ENCODE measurements around the gene MIS12. TPM values are rescaled to one million over a fixed set of nuclear protein-coding genes. Genes with fewer than 3 reads are reported as not detected.

Gene MIS12, protein sequence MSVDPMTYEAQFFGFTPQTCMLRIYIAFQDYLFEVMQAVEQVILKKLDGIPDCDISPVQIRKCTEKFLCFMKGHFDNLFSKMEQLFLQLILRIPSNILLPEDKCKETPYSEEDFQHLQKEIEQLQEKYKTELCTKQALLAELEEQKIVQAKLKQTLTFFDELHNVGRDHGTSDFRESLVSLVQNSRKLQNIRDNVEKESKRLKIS
- total RNA-seq (2014; rRNA removed; shearing (Covaris generic); ENCODE audit: low replicate concordance): 11.3 and 22.5 TPM in 2 replicates

DNA sequence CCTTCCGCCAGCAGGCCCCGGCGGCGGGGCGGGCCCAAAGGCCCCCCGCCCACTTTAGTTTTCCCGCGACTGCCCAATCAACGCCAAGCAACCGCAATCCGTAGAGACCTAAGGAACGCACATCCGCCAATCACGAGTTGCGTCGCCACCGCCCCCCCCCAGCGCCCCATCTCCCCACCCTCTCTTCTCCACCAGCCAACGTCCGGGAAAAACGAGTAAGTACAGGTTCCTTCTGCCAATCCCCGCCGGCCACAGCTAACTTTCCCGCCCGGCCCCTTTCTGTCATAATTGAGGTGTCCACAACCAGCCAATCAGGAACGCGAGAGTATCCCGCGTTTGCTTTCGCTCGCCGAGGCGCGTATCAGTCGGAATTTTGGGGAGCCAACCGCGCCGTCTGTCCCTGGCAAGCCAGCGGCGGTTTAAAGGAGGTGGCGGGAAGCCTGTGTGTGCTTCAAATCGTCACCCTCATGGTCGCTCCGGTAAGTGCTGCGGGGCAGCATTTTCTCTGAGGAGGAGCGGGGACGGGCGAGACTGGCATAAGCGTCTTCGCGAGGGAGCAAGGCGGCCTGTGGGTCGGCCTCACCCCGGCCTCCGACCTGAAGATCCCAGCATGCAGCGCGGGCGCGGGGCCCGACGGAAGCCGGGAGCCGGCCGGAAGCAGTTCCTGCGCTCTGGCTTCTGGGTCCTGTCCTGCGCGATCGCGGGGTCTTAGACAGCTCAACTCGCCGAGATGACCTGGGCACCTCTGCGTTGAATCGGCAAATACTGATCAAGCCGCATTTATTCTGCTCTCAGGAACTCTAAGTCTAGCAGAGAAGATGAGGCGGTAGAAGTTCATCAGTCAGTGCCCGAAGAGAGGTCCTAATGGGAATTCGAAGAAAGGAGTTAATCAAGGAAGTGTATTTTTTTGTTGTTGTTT lies at the start of gene MIS12:
Gene MIS12, plus strand, starts transcription at position 361 of the 919 bp plus-strand sequence. CDS start 2,297 bp downstream, outside the sequence.
- no peaks in the 10 kb centered on the region for H4K20me1 ChIP-seq (ENCODE audit: insufficient read depth, low read depth, low read length)
- H3K9ac ChIP-seq (ENCODE audit: low read length): peak within 1 kb of the TSS; percentile 95
- H3K4me3 ChIP-seq (ENCODE audit: low read length): peak within 1 kb of the TSS; percentile 96
- no peaks in the 10 kb centered on the region for H3K27me3 ChIP-seq (ENCODE audit: low read length)
- no peaks in the 10 kb centered on the region for H3K9me2 ChIP-seq (replicated peaks; ENCODE audit: insufficient read depth, low read length)
- peaks cover 23% of the 10 kb centered on the region for H3K4me1 ChIP-seq (ENCODE audit: low read length)
- H3K79me2 ChIP-seq (ENCODE audit: low read length): peaks cover 64% of the 10 kb centered on the region
- peaks cover 5% of the 10 kb centered on the region for H3K9me3 ChIP-seq (ENCODE audit: low read length)
- peak within 1 kb of the TSS; percentile 84 for H3K4me2 ChIP-seq (ENCODE audit: low read depth, low read length, poor library complexity, severe bottlenecking)
- H3K36me3 ChIP-seq (ENCODE audit: insufficient read depth, low read length): peaks cover 57% of the 10 kb centered on the region
- H2AFZ ChIP-seq (ENCODE audit: low read length): peak within 1 kb of the TSS; percentile 81
- peak; percentile 99 for DNase-seq
- peak within 1 kb of the TSS; percentile 88 for H3K27ac ChIP-seq (ENCODE audit: low read length)

DNA sequence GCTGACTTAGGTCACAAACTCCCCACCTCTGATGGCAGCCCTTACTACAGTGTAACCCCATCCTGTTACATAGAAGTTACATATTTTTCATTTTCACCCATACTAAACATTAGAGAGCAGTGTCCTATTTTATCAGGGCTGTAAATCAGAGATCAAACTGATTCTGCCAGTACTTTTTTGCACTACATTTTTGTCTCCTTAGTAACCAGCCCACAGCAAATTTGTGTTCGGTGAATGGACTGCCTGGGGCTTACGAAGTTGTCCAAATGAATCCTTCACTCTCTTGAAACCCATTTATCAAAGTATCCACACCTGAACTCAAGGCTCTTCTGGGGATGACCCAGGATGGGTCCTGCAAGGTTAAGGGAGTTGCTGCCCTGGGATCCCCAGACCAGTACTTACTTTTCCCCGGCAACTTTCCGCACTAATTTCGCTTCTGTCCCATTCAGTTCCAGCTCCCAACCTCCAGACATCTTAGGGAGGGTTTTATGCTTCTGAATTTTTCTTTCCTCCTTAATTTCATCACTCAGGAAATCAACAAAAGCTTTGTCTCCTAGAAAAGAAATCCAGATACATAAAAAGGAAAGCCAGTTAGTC lies 48.5 kb upstream of the MIS12 start:
- Histone ChIP-seq H3K4me2 (ENCODE audit: low read depth, low read length, poor library complexity, severe bottlenecking) (peak overlapping the region; percentile 93), H3K79me2 (ENCODE audit: low read length) (peaks cover 46% of the 10 kb centered on the region), H3K4me3 (ENCODE audit: low read length) (peak overlapping the region; percentile 82), H3K4me1 (ENCODE audit: low read length) (peaks cover 33% of the 10 kb centered on the region), H3K36me3 (ENCODE audit: insufficient read depth, low read length) (peaks cover 51% of the 10 kb centered on the region), H3K9ac (ENCODE audit: low read length) (peak overlapping the region; percentile 88), H3K27me3 (ENCODE audit: low read length) (no peaks in the 10 kb centered on the region), H4K20me1 (ENCODE audit: insufficient read depth, low read depth, low read length) (peaks cover 13% of the 10 kb centered on the region), H3K9me3 (ENCODE audit: low read length) (no peaks in the 10 kb centered on the region), H2AFZ (ENCODE audit: low read length) (no peak overlapping the region), H3K9me2 (replicated peaks; ENCODE audit: insufficient read depth, low read length) (no peaks in the 10 kb centered on the region), H3K27ac (ENCODE audit: low read length) (peak overlapping the region; percentile 67)
- DNase-seq: peak; percentile 41

DNA sequence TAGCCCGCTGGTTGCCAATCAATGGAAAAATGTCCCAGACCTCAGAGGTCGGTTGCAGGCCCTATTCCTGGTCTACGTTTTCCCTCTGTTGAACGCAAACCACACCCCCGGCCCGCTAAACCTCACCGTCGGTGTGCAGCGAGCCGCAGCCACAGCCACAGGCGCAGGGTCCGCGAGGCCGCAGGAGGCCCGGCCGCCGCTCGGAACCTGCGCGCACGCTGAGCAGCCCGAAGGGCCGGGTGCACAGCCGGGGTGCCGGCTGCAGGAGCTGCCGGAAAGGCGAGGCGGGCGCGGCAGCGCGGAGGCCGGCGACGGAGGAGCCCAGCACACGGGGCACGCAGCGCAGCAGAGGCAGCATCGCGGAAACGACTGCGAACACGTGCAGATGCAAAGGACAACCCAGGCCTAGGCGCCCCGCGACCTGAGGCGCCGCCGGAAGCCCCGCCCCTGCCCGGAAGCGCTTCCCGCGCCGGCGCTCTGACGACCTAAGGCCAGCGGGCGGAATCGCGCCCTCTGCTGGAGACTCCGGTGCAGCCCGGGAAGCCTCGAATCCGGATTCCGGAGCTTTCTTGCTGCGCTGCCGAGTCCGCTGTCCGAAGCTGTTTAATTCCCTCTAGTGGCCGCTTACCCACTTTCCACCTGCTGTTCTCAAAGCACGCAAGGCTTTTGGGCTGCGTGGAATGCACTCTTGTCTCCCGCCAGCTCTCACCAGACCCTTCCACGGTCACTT lies 47.5 kb upstream of the MIS12 start, which contains the start of gene C1QBP:
Gene C1QBP, minus strand, starts transcription at position 440 of the 730 bp plus-strand sequence. Its CDS starts 82 bp downstream, at position 358.
- peak; percentile 98 for DNase-seq
- no peaks in the 10 kb centered on the region for H3K9me2 ChIP-seq (replicated peaks; ENCODE audit: insufficient read depth, low read length)
- H3K79me2 ChIP-seq (ENCODE audit: low read length): peaks cover 53% of the 10 kb centered on the region

DNA sequence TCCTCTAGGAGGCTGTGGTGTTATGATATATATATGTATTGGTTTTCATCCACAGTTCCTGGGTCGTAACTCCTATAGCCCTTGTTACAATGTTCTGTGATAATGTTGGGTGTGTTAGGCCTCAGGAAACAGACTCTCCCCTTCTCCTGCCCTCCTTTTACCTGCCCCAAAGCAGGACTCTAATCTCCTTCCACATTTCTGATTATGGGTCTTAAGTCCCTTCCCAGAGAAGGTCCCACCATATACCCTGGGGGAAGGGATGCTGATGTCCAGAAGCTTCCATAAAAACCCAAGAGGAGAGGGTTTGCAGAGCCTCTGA lies 47.0 kb upstream of the MIS12 start:
- no peak for DNase-seq
- peaks cover 9% of the 10 kb centered on the region for H4K20me1 ChIP-seq (ENCODE audit: insufficient read depth, low read depth, low read length)
- H3K9me2 ChIP-seq (replicated peaks; ENCODE audit: insufficient read depth, low read length): no peaks in the 10 kb centered on the region
- H3K4me3 ChIP-seq (ENCODE audit: low read length): peak overlapping the region; percentile 82; the same call in 1 of the 2 replicates
- peak overlapping the region; percentile 58 for H3K27ac ChIP-seq (ENCODE audit: low read length)
- H3K79me2 ChIP-seq (ENCODE audit: low read length): peaks cover 56% of the 10 kb centered on the region
- H3K27me3 ChIP-seq (ENCODE audit: low read length): no peaks in the 10 kb centered on the region
- H3K9me3 ChIP-seq (ENCODE audit: low read length): no peaks in the 10 kb centered on the region
- H3K9ac ChIP-seq (ENCODE audit: low read length): peak overlapping the region; percentile 59
- H3K36me3 ChIP-seq (ENCODE audit: insufficient read depth, low read length): peaks cover 50% of the 10 kb centered on the region
- no peak overlapping the region for H2AFZ ChIP-seq (ENCODE audit: low read length)
- peak overlapping the region; percentile 68 for H3K4me2 ChIP-seq (ENCODE audit: low read depth, low read length, poor library complexity, severe bottlenecking)
- peaks cover 33% of the 10 kb centered on the region for H3K4me1 ChIP-seq (ENCODE audit: low read length)

More for the DNA sequence above, 47.5 kb upstream of the MIS12 start, which contains the start of gene C1QBP:
- Histone ChIP-seq H2AFZ (ENCODE audit: low read length) (no peak within 1 kb of the TSS), H3K27ac (ENCODE audit: low read length) (peak within 1 kb of the TSS; percentile 67), H3K27me3 (ENCODE audit: low read length) (no peaks in the 10 kb centered on the region), H3K9me3 (ENCODE audit: low read length) (no peaks in the 10 kb centered on the region), H3K36me3 (ENCODE audit: insufficient read depth, low read length) (peaks cover 49% of the 10 kb centered on the region), H3K9ac (ENCODE audit: low read length) (peak within 1 kb of the TSS; percentile 88), H3K4me1 (ENCODE audit: low read length) (peaks cover 33% of the 10 kb centered on the region), H4K20me1 (ENCODE audit: insufficient read depth, low read depth, low read length) (peaks cover 9% of the 10 kb centered on the region), H3K4me3 (ENCODE audit: low read length) (peak within 1 kb of the TSS; percentile 82), H3K4me2 (ENCODE audit: low read depth, low read length, poor library complexity, severe bottlenecking) (peak within 1 kb of the TSS; percentile 93)

DNA sequence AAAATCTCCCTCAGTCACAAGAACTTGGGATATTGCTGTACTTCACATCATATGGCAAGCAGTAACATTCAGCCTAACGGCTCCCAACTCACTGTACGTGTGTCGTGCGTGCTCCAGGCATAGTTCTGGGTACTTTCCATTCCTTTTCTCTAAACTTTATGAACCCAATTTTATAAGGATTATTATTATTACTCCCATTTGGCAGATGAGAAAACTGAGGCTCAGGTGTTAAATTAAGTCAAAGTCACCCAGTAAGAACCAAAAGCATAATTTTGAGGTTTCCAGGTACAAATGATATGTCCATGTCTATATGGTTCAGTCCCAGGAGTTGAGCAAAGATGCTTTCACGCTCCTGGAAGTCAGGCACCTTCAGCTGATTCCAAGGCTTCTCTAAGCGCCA lies 42.6 kb upstream of the MIS12 start:
- Histone ChIP-seq H3K4me2 (ENCODE audit: low read depth, low read length, poor library complexity, severe bottlenecking) (no peak overlapping the region), H3K27ac (ENCODE audit: low read length) (no peak overlapping the region), H3K79me2 (ENCODE audit: low read length) (peaks cover 32% of the 10 kb centered on the region), H2AFZ (ENCODE audit: low read length) (no peak overlapping the region), H3K36me3 (ENCODE audit: insufficient read depth, low read length) (peaks cover 31% of the 10 kb centered on the region; the same call in 1 of the 2 replicates), H3K4me1 (ENCODE audit: low read length) (peaks cover 14% of the 10 kb centered on the region), H3K27me3 (ENCODE audit: low read length) (no peaks in the 10 kb centered on the region), H3K4me3 (ENCODE audit: low read length) (no peak overlapping the region), H3K9ac (ENCODE audit: low read length) (no peak overlapping the region), H4K20me1 (ENCODE audit: insufficient read depth, low read depth, low read length) (no peaks in the 10 kb centered on the region), H3K9me2 (replicated peaks; ENCODE audit: insufficient read depth, low read length) (no peaks in the 10 kb centered on the region), H3K9me3 (ENCODE audit: low read length) (no peaks in the 10 kb centered on the region)
- DNase-seq: peak; percentile 2

DNA sequence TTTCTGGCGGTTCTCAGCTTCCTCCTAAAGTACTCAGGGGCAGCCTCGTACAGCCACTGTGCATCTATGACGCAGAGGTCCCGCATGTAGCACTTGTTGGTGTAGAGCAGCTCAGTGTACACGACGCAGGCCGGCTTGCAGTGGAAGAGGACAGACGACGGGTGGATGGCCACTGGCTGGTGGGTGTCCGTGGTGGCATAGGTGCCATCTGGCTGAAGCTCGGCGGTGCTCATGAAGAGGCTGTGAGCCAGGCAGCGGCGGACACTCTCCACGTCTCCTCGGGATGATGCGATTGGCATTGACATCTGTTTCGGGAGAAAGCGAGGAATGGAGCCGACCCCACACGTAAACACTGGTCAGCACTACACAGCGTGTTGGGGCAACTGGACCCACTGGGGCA lies 42.2 kb upstream of the MIS12 start:
- Histone ChIP-seq H3K4me1 (ENCODE audit: low read length) (peaks cover 13% of the 10 kb centered on the region), H3K9ac (ENCODE audit: low read length) (no peak overlapping the region), H2AFZ (ENCODE audit: low read length) (no peak overlapping the region), H3K4me2 (ENCODE audit: low read depth, low read length, poor library complexity, severe bottlenecking) (no peak overlapping the region), H3K27ac (ENCODE audit: low read length) (no peak overlapping the region), H3K36me3 (ENCODE audit: insufficient read depth, low read length) (peaks cover 33% of the 10 kb centered on the region; the same call in 1 of the 2 replicates), H3K9me3 (ENCODE audit: low read length) (no peaks in the 10 kb centered on the region), H4K20me1 (ENCODE audit: insufficient read depth, low read depth, low read length) (no peaks in the 10 kb centered on the region), H3K27me3 (ENCODE audit: low read length) (no peaks in the 10 kb centered on the region), H3K79me2 (ENCODE audit: low read length) (peaks cover 32% of the 10 kb centered on the region), H3K9me2 (replicated peaks; ENCODE audit: insufficient read depth, low read length) (no peaks in the 10 kb centered on the region), H3K4me3 (ENCODE audit: low read length) (no peak overlapping the region)
- peak; percentile 29 for DNase-seq

DNA sequence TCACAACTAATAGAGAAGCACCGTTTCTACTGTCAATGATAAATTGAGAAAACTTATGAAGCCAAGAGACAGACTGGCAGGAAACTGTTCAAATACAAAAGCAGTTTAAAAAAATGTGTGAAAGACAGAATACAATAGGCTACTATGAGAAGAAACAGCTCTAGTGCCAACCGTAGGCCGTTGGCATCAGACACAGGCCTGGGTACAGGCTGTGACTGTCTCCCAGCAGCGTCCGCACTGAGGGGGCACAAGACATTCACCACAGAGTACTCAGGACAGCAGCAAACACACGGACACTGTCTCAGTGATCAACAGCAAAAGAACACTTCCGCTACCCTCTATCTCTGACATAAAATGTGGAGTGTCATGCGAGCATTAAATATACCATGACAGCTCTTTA lies 39.6 kb upstream of the MIS12 start:
- no peak overlapping the region for H3K4me2 ChIP-seq (ENCODE audit: low read depth, low read length, poor library complexity, severe bottlenecking)
- H3K4me3 ChIP-seq (ENCODE audit: low read length): no peak overlapping the region
- no peak overlapping the region for H3K27ac ChIP-seq (ENCODE audit: low read length)
- H3K36me3 ChIP-seq (ENCODE audit: insufficient read depth, low read length): peaks cover 50% of the 10 kb centered on the region; the same call in 1 of the 2 replicates
- H3K9ac ChIP-seq (ENCODE audit: low read length): no peak overlapping the region
- no peaks in the 10 kb centered on the region for H3K4me1 ChIP-seq (ENCODE audit: low read length)
- H2AFZ ChIP-seq (ENCODE audit: low read length): no peak overlapping the region
- H3K9me2 ChIP-seq (replicated peaks; ENCODE audit: insufficient read depth, low read length): no peaks in the 10 kb centered on the region
- H3K9me3 ChIP-seq (ENCODE audit: low read length): no peaks in the 10 kb centered on the region
- no peak for DNase-seq
- H3K79me2 ChIP-seq (ENCODE audit: low read length): peaks cover 44% of the 10 kb centered on the region
- 0 out of 2 replicates have a peak, but pooled peaks cover 2% of the 10 kb centered on the region for H4K20me1 ChIP-seq (ENCODE audit: insufficient read depth, low read depth, low read length)
- no peaks in the 10 kb centered on the region for H3K27me3 ChIP-seq (ENCODE audit: low read length)

Measured in Karpas-422 (cell line).